Measurements from ENCODE around the gene MKS1.

Gene MKS1

GRCh38 chr17:58156839-58157803, 61.9 kb downstream of the MKS1 start:
- no peak for DNase-seq
